HG03565 (cell line): ENCODE data around the gene UBL3.
A peak's percentile ranks its signal among the peaks of the same experiment; 100 is the strongest.

Experiments used
- ATAC-seq: cut with Tn5 transposase; IDR thresholded peaks from one replicate; pipeline ENCODE4 v1.9.1; 2021; ENCODE audit warnings: mild to moderate bottlenecking, moderate library complexity; ENCODE audit not compliant: unreplicated experiment

The UBL3 gene, protein sequence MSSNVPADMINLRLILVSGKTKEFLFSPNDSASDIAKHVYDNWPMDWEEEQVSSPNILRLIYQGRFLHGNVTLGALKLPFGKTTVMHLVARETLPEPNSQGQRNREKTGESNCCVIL

DNA sequence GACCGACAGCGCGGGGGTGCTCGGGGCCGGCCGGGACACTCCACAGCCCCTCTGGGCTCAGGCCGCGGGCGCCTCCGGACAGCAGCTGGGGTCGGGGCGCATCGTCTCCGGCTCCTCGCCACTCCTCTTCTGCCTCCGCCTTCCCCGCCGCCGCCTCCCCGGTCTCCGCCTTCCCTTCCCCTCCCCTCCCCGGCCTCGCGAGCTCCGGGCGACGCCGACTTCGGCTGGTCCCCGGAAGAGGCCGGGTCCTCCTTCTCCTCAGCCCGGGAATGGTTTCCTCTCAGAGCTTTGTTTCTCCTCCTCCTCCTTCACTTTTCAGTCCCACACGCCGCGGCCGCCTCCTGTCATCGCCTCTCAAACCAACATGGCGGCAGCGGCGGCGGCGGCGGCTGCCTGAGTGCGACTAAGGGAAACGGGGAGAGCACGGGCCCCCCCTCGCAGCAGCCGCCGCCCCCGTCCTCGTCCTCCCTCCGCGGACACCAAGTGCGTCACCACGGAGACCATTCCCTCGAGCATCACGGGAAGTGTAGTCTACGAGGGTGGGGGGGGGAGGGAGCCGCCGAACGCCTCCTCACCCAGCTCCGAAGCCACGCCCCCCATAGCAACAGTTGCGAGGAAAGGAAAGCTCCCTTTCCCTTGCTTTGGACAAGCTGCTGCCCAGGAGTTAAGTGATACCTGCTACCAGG, at the start of gene UBL3:
UBL3 (minus strand) TSS at position 405 of the 686 bp plus-strand sequence. CDS start 1,079 bp downstream, outside the sequence.
- peak; percentile 75 for ATAC-seq

DNA sequence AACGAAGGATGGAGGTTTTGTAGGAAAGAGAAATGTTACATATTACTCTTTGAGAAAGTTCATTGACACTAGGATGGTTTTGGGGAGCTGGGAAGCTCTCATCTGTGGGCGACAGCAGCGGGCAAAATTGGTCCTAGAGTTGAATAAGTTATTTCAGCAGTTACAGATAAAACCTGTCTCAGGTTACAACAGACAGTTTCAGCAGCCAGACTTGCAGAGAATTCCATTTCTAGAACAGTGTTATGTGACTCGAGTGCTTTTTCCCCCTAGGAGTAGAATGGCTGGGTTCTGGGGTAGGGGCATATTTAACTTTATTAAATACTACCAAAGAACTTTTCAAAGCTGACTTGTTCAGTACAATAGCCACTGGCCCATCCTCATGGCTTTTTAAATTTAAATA, 46.7 kb upstream of the UBL3 start:
- no peak for ATAC-seq

DNA sequence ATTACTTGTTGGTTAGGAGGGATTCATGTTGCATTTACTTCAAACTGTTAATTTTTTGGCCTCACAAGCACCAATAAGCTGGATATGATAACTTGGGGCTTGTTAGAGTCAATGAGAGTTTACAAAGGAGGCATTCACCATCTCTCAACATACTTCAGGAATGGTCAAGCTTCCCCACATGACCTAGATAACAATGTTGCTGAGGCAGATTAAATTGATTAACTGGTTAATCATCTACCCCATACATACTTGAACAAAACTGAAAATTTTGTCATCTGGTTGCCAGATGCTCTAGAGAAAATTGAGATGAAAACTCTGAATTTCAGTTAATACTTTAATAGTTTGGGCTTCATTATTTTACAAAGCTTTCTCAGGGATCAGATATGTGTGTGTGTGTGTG, 43.0 kb upstream of the UBL3 start:
- ATAC-seq = no peak

DNA sequence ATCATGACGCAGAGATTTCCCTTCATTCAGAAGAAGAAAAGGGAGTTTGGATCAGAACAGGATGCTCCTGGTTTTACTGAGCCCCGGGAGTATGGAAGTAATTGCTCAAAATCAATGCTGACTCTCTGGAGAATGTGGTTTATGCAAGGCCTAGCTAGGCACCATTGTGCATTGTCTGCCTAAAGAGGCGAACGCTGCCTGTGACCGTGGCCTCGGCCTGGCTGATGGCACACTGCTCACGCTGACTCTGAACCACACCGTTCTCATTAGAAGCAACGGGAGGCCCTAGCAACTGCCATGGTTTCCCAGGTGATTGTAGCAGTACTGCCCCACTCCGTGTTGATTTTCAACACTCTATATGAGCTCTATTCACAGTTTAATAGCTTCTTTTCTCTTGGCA, 41.7 kb upstream of the UBL3 start:
- ATAC-seq = no peak

DNA sequence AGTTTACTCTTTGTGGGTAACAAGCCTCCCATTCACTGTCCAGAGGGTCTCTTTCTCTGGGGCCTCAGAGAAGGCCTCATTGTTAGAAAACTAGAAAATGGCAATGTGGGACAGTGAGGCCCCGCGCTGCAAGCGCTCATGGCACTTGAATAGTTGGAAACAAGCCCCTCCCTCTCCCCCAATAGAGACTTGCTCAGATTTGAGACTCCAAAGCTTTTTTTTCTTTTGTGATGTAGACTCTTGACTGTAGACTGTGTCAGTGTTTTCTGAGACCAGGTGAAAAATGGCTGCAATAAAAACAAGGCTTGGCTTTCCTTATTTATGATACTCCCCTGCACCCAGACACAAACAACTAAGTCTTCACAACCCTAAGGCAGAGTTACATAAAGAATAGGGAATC, 38.7 kb upstream of the UBL3 start:
- no peak for ATAC-seq

DNA sequence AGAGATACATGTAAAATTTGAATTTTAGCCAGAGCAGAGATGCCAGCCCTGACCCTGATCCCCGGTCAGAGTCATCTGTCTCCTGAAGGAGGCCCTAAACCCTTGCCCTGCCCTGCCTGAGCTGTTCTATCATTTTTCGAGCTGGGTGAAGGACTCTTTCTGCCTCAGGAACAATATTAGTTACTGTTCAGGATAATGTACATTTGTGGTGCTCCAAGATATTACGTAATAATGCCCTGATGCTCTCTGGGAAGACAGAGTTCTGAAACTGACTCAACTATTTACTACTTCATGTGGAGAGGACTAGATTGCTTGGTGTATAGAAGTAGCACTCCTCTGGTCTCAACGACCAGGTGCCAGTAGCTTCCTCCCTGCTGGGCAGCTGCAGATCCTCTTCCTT, 37.9 kb upstream of the UBL3 start:
- ATAC-seq = no peak

DNA sequence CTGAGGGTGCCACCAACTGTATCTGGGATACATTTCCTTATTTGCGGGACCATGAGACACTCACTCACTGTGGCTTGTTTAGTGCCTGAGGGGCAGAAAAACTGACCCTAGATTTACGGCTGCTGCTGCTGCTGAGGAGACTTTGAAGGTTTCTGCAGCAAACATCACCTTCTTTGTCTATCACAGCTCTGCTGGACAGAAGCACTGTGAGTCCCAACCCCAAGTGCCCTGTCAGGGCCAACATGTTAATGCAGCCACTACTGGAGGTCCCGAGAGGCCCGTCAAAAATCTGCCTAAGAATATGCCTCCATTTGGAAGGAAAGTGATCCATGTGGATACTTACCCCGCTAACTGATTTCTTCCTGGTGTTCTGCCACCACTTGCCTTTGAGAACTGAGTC, 37.3 kb upstream of the UBL3 start:
- ATAC-seq = no peak

DNA sequence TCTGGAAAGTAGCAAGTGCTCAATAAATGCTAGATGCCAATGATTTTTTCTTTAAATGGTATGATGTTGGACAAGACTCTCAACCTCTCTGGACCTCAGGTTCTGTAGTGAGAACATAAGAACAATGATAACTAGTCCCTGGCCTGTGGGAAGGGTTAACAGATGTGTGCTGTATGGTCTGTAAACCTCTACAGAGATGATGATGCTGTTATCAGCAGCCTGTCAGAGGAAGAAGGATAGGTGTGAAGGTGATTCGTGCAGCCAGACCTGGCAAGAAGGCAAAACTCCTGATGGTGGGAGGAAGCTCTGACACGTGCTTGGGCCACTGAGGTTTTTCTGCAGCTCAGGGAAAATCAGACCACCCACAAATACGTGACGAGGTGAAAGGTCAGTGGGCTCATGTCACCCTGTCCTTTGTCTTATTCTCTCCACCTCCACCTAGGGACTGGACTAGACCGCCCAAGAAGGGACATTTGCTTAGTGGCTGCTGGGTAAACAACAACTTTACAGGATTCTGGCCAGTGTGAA, 36.7 kb upstream of the UBL3 start:
- ATAC-seq = no peak

DNA sequence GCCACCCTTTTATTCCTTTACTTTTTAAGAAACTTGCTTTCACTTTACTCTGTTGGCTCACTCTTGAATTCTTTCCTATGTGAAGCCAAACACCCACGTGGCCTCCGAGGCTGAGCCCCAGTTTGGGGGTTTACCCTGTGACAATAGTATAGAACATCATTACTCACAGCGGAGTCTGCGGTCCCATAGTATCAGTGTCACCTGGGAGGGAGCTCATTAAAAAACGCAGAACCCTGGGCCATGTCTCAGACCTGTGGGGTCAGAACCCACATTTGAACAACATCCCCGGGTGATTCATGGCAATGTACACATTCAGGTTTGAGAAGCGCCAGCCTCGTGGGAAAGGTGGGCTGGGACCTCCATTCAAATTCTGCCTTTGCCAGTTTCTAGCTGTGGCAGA, 36.0 kb upstream of the UBL3 start:
- ATAC-seq = no peak

DNA sequence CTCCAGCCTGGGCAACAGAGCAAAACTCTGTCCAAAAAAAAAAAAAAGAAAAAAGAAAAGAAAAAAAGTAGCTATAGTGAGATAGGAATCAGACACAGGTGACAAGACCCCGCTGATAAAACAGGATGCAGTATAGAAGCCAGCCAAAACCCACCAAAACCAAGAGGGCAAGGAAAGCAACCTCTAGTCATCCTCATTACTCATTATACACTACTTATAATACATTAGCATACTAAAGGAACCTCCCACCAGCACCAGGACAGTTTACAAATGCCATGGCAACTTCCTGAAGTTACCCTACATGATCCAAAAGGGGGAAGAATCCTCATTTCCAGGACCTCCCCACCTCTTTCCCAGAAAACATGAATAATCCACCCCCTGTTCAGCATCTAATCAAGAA, 35.6 kb upstream of the UBL3 start:
- no peak for ATAC-seq

DNA sequence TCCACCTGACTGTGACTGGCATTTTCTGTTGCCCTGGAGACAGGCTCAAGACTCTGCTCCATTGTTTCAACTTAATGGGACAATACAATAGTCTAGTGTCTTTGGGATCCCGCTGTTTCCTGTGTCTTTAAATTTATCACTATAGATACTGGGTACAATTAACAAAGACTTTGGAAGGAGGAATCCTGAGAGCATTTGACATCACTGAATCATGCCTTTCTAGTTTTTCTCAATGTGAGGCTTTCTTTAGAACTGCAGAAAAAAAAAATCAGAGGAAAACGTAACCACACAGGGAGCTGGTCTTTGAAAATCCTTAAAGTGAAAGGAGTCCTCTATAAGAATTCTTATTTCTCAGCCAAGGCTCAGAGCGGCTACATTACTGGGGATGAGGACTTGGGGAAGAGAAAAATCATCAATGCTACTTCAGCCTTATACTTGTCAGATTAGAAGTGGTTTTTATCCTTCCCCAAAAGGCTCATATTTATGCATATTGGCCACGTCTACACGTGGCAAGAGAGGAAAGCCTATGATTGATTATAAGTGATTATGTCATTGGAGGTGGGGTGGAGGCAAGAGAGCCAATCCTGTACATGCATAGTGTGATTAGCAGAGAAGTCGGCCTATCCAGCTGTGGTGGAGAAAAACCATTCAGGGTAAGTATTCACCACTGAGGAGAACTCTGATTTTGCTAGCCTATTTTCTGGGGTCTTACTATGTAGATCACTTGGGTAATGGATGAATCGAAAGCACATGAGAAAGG, 34.4 kb upstream of the UBL3 start:
- no peak for ATAC-seq

DNA sequence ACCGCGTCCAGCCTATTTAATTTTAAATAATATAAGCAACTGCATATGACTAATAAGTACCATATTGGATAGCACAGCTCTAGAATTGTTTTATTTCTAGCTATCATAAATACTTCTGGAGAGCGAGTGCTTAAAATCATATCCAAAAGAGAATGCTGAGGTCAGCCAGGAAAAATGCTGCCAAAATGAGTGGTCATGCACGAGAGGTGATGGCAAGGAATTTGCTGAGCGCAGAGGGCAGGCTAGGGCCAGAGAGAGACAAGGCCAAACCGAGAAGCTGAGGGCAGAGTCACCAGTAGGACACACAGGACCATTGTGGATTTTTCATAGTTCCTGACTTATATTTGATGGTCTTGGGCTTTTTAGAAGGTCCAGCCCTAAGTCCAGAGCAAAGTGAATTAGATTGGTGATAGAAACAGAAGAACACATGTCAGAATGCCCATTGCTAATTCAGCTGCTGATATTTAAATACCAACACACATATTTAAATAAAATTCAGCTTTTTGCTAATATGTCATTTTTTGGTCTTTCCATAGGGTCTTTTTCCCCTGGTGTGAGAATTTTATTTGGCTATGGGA, 33.6 kb upstream of the UBL3 start:
- no peak for ATAC-seq

DNA sequence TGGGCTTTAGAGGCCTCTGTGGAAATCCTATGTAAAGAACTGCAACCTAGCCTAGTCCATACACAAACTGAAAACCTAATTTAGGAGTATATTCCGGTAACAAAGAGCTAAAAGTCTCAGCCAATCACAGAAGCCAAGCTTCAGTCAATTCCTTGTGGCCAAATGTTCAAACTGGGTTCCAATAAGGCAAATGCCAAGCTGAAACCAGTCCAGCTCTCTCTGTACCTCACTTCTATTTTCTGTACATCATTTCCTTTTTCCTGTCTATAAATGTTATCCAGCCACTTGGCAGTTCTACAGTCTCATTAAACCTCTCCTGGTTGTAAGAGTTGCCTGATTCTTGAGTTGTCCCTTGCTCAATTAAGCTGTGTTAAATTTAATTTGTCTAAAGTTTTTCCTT, 31.7 kb upstream of the UBL3 start:
- ATAC-seq = no peak

DNA sequence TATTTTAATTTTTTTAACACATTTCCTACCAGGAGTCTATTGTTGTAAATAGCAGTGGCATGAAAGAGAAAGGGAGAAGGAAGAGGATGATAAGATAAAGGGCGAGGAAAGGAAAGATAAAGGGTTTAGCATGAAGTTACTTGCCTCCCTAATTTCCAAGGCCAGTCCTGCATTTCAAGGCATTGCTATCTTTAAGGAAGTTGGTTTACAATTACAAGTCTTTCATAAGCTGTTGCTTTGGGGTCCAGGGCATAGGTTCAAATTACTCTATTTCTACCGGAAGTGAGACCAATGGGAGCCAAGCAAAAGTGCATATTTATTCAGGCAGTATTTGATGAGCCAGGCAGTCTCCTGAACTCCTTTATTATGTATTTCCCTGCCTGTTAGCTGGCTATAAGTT, 27.7 kb upstream of the UBL3 start:
- ATAC-seq = no peak

DNA sequence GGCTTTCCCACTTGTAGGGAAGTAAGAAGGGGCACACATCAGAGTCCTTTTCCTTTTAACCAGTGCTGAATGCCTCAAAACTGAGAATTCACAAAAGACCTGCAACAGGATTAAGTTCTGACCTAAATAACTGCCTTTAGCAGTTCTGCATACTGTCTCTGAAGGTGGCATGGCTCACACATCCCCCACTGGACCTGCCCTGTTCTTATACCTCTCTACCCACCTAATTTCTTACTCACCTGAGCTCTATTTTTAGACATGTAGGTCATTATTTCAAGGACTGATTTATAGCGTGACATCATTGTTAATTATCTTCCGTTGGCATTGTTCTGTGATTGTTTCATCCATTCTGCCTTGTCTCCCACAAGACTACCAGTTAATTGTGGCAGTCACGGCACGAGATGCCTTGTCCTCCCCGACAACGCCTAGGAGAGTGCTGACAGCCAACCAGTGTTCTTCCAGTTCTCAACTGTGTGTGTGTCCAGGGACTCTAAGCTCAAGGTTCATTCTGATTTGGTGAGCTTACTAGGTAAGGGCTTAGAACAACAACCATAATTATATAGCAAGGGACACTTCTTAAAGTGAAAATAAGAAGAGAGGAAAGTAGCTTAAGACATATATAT, 27.1 kb upstream of the UBL3 start:
- ATAC-seq = no peak

DNA sequence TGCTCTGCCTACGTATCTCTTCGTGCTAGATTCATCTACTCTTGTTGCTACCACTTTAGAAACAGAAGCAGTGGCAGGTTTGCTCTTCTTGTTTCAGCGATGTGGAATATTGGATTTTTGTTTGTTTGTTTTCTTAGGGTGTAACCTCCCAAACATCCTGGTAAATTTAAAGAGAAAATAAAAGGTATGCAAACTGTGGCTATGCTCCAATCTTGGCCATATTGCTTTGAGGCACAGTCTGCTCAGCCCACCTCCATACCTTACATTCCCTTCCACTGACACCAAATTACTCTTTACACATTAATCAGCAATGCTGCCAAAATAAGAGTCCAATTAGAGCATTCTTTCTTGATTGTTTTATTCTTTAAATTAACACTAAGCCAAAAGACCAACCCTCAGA, 25.2 kb upstream of the UBL3 start:
- ATAC-seq = no peak

DNA sequence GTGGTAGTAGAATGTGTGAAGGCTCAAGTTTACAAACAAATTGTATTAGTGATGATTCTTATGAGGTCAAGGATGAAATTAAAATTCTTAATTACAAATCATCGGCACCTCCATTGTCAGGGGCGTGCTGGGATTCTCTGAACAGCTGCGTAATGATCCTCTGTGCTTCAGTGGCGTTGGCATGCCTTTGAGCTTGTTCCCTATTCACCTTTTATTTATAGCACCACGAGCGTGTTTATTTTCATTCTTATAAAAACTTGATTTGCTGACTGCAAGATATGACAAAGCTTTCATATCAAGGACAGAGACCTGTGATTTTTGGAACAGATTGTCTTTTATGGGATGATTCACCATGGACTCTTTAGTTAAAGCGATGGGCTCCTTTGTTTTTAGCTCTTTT, 18.2 kb upstream of the UBL3 start:
- ATAC-seq = no peak

DNA sequence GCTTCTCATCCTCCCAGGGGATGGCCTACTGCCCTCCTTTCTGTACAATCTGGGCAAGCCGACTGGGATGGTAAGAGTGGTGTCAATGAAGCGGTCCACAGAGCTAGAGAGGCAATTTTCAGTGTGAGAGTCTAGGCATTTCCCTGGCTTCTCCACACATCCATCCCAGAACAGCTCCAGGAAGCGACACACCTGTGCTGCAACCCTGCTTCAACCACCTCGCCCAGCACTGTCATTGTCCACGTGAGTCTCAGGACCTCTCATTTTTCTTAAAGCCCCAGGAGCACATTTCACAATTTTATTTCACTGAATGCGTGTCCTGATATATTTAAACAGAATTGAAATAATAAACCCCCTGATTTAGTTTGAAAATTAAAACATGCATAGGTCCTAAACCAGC, 15.5 kb upstream of the UBL3 start:
- ATAC-seq = no peak

DNA sequence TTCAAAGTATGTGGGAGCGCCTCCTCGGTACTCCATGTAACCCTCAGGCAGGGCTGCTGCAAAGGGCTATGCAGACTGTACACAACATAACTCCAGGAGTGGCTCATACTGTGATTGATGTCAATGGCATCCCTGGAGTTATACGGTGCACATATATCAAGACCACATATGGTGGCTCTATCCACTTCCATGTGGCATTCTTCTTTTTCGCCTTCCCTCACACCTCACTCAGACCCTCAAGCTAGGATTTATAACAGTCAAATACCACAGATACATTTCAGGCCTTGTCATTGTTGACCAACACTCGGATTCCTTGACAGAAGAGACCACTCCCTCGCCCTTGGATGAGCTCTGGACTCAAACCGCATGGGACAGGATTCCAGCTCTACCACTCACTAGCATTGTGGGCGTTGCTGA, 11.3 kb upstream of the UBL3 start:
- ATAC-seq = no peak

DNA sequence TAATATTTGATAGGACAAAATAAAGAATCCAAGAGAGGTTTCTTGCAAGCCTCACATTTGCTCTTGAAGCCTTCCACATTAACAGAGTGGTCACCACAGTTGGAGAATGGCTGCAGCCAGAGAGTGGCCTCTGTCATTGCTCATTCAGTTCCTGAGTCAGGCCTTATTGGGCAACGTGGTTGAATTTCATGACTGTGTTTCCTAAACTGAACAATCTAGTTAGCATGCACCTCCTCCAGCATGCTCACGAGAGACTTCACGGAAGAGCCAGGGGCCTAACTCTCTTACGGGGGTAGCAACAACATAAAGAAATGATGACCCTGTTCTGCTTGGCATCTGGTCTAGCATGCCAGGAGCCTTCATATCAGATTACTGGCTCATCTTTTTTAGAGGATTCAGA, 9.6 kb upstream of the UBL3 start:
- no peak for ATAC-seq

DNA sequence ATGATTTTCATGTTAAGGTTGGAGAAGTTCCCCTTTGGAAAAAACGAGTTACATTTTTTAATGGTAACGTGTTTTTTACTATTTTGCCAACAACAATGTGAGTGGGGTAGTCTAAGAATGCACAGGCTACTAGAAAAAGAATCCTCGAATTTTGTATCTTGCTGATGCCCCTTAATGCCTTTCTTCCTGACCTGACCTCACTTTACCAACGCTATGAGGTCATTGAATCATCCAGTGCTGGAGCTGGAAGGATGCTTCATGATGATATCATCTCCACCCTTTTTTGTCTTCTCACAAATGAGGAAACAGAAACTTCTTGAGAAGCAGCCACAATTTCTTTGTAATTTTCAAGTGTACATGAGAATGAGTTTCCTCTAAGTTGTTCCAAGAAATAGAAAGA, 8.2 kb upstream of the UBL3 start:
- ATAC-seq = no peak
